Osteocyte (in vitro differentiated cells): ENCODE results near the gene PRR13. TPM values are rescaled to one million over a fixed set of nuclear protein-coding genes. Genes with fewer than 3 reads are reported as not detected.
"Not testable (repeated sequence)": the region's sequence is repeated elsewhere in the genome, so short reads cannot be mapped to it uniquely, and the experiment has no call there.

Experiments used
- DNase-seq: peaks from one replicate; pipeline ENCODE4 v3.0.0; 2021; ENCODE audit warnings: mixed read lengths; ENCODE audit not compliant: unreplicated experiment; ENCODE audit errors: extremely low spot score
- H3K27ac Mint-ChIP-seq: one replicate; pipeline ENCODE4 v1.8.0; 2021; ENCODE audit warnings: mild to moderate bottlenecking, mixed read lengths; ENCODE audit not compliant: unreplicated experiment
- H3K27me3 Mint-ChIP-seq: one replicate; pipeline ENCODE4 v1.8.0; 2021; ENCODE audit warnings: mixed read lengths; ENCODE audit not compliant: unreplicated experiment
- H3K36me3 Mint-ChIP-seq: one replicate; pipeline ENCODE4 v1.8.0; 2021; ENCODE audit warnings: mixed read lengths; ENCODE audit not compliant: unreplicated experiment
- H3K4me1 Mint-ChIP-seq: one replicate; pipeline ENCODE4 v1.8.0; 2021; ENCODE audit warnings: mixed read lengths; ENCODE audit not compliant: unreplicated experiment
- H3K4me3 Mint-ChIP-seq: one replicate; pipeline ENCODE4 v1.8.0; 2021; ENCODE audit warnings: mild to moderate bottlenecking, moderate library complexity, mixed read lengths; ENCODE audit not compliant: unreplicated experiment
- H3K9me3 Mint-ChIP-seq: one replicate; pipeline ENCODE4 v1.8.0; 2021; ENCODE audit warnings: mixed read lengths; ENCODE audit not compliant: unreplicated experiment
- CTCF ChIP-seq: fragments of 200-600 bp; sonication (generic); IDR thresholded peaks from 2 replicates; pipeline ENCODE4 v1.5.0; 2021; ENCODE audit warnings: antibody characterized with exemption, mild to moderate bottlenecking, moderate library complexity
- total RNA-seq: library from RNA; stranded (reverse); gene quantifications from 2 replicates; pipeline ENCODE4 v1.2.1, GENCODE V29; 2021

The PRR13 gene
- total RNA-seq, 1 donor from 2014 or later, result 102 TPM

DNA sequence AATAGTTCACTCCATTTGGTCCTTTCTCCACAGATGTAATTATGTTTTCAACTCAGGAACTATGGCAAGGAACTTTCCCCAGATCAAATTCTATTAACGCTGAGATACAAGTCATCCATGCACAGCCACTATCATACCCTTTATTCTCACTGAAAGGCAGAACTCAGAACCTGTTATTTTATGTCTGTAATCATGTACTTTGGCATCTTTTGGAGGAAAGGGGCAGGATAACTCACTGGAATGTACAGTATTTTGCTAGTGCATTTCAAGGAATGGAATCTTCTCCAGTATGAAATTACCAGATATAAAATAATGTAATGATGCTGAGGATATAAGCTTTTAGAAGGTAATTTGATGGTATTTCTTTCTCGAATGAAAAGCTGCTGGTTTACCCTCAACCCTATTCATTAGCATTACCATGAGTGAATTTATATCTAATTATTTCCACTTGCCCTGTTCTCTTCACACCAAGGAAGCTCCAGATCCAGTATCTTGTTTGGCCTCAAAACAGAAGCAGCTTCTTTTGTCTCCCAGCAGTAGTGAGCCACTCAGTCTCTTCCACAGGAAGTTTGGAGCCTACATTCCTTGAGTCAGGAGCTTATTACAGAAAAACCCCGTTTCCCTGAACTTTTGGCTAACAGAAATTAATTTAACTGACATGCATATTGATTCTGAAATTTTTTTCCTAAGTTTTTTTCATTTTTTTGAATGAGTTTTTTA, 27.9 kb upstream of the PRR13 start:
- no peak for TF ChIP-seq CTCF
- peaks cover 33% of the 10 kb centered on the region for H3K4me1 Mint-ChIP-seq
- H3K4me3 Mint-ChIP-seq, result no peak overlapping the region
- H3K36me3 Mint-ChIP-seq, result peaks cover 30% of the 10 kb centered on the region
- DNase-seq, result no peak
- H3K9me3 Mint-ChIP-seq, result no peaks in the 10 kb centered on the region
- H3K27ac Mint-ChIP-seq, result peak overlapping the region; percentile 23
- H3K27me3 Mint-ChIP-seq, result no peaks in the 10 kb centered on the region

DNA sequence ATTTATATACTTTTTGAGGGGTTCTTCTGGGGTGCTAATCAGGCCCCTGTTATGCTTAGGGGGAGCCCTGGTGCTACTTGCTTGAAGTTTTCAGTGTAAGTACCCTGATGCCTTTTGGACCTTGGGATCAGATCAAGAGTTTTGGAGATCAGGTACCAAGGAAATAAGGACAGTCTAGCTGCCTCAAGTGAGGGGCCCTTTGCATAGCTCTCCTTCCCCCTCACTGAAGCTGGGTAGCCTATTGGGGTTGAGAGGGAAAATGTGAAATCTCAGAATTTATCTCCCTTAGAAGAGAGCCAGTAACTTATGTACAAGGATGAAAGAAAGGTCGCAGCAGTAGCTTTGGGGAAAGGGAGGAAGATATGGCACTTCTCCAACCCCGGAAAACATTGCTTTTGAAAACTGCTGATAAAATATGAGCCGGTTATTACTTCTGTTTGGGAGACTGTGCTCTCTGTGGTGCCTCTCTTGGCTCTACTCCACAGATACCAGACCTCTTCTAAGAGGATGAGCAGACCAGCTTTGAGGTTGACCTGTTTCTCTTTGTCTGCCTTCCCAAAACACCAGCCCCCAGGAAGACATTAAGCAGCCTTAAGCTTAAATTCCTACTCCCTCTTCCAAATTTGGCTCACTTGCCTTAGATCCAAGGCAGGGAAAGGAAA, 26.6 kb upstream of the PRR13 start:
- no peak for TF ChIP-seq CTCF
- Mint-ChIP-seq H3K36me3 (peaks cover 20% of the 10 kb centered on the region), H3K27ac (no peak overlapping the region), H3K9me3 (no peaks in the 10 kb centered on the region), H3K4me1 (peaks cover 33% of the 10 kb centered on the region), H3K4me3 (no peak overlapping the region), H3K27me3 (no peaks in the 10 kb centered on the region)
- no peak for DNase-seq

DNA sequence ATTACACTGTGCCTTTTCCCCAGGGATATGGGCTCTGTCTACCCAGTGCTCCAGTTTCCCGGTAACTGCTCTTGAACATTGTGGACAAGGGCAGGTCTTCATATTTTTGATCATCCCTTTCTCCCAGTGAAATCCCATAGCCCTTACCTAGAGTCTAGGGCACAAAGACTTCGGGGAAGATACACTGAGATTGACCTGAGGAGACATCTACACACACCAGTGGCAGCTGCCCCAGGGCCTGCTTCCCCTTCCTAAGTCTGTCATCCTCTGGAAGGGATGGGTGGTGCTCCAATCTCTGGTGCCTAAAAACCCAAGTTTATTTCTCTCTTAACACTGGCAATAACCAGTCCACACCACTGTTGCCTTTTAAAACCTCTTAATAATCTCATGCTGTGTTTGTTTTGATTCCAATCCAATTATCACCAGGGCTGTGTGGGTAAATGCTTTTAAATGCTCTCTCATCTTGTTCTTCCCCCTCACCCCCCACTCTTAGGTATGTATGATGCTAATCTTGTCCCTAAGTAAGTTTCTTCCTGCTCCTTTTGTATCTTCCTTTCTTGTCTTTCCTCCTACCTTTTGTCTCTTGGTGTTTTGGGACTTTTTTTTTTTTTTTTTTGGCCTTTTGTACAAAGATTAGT, 25.7 kb upstream of the PRR13 start:
- Mint-ChIP-seq H3K36me3 (peaks cover 15% of the 10 kb centered on the region), H3K27ac (peak overlapping the region; percentile 29), H3K4me1 (peaks cover 35% of the 10 kb centered on the region)
- DNase-seq, H3K4me3 Mint-ChIP-seq, H3K27me3 Mint-ChIP-seq, H3K9me3 Mint-ChIP-seq: not testable (repeated sequence)

GRCh38 chr12:53417291-53417816, 24.2 kb upstream of the PRR13 start:
- not testable (repeated sequence) for DNase-seq, H3K27me3 Mint-ChIP-seq, H3K36me3 Mint-ChIP-seq, H3K27ac Mint-ChIP-seq, H3K4me3 Mint-ChIP-seq, H3K9me3 Mint-ChIP-seq
- peaks cover 34% of the 10 kb centered on the region for H3K4me1 Mint-ChIP-seq

DNA sequence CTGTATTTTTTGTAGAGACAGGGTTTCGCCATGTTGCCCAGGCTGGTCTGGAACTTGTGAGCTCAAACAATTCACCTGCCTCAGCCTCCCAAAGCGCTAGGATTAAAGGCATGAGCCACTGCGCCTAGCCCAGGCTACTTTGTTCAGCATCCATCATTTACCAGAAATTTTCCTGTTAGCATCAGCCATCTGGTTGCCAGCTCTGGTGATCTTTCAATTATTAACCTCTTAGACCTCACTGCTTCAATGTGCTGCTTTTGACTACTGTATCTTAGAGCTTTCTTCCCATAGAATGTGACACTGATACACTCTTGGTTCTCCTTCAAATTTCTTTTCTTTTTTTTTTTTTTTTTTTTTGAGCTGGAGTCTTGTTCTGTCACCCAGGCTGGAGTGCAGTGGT, 23.3 kb upstream of the PRR13 start:
- H3K4me3 Mint-ChIP-seq, result no peak overlapping the region
- H3K27ac Mint-ChIP-seq, result no peak overlapping the region
- H3K27me3 Mint-ChIP-seq, result no peaks in the 10 kb centered on the region
- peaks cover 27% of the 10 kb centered on the region for H3K4me1 Mint-ChIP-seq
- TF ChIP-seq CTCF, result no peak
- no peaks in the 10 kb centered on the region for H3K36me3 Mint-ChIP-seq
- H3K9me3 Mint-ChIP-seq, result no peaks in the 10 kb centered on the region
- DNase-seq, result no peak

GRCh38 chr12:53419756-53420155, 21.8 kb upstream of the PRR13 start:
- peaks cover 21% of the 10 kb centered on the region for H3K4me1 Mint-ChIP-seq
- H3K27ac Mint-ChIP-seq, result no peak overlapping the region
- no peak for DNase-seq
- H3K9me3 Mint-ChIP-seq, result no peaks in the 10 kb centered on the region
- no peak overlapping the region for H3K4me3 Mint-ChIP-seq
- no peaks in the 10 kb centered on the region for H3K36me3 Mint-ChIP-seq
- no peak for TF ChIP-seq CTCF
- no peaks in the 10 kb centered on the region for H3K27me3 Mint-ChIP-seq

GRCh38 chr12:53422247-53422646, 19.3 kb upstream of the PRR13 start:
- H3K4me1 Mint-ChIP-seq, result peaks cover 10% of the 10 kb centered on the region
- not testable (repeated sequence) for H3K4me3 Mint-ChIP-seq, H3K9me3 Mint-ChIP-seq, H3K36me3 Mint-ChIP-seq, DNase-seq, H3K27me3 Mint-ChIP-seq, H3K27ac Mint-ChIP-seq
